NCI-H510A treated with DMSO at 0.1 percent for 48 hours (cell line): ENCODE measurements around the gene SYNPR.

Source experiments
- DNase-seq: peaks from one replicate; lab custom pipeline; 2025; lab: John Stamatoyannopoulos, UW

The SYNPR gene

GRCh38 chr3:63631670-63632069 lies 353.6 kb downstream of the SYNPR start:
- DNase-seq = no peak

- no peak for DNase-seq
Measured at GRCh38 chr3:63635186-63635585, 357.1 kb downstream of the SYNPR start.

- no peak for DNase-seq
Measured at GRCh38 chr3:63639806-63640205, 361.7 kb downstream of the SYNPR start.

- DNase-seq = no peak
Measured at GRCh38 chr3:63642488-63642887, 364.4 kb downstream of the SYNPR start.

GRCh38 chr3:63644212-63644797 lies 366.2 kb downstream of the SYNPR start:
- no peak for DNase-seq

GRCh38 chr3:63644928-63645781 lies 367.0 kb downstream of the SYNPR start:
- DNase-seq = peak; percentile 11

GRCh38 chr3:63652066-63652725 lies 374.1 kb downstream of the SYNPR start, which contains the start of gene SNTN:
TSS of gene SNTN (plus strand) at chr3:63652675. CDS start at chr3:63652688, 13 bp downstream.
- no peak for DNase-seq

- no peak for DNase-seq
Measured at GRCh38 chr3:63654211-63654610, 376.1 kb downstream of the SYNPR start.

DNA sequence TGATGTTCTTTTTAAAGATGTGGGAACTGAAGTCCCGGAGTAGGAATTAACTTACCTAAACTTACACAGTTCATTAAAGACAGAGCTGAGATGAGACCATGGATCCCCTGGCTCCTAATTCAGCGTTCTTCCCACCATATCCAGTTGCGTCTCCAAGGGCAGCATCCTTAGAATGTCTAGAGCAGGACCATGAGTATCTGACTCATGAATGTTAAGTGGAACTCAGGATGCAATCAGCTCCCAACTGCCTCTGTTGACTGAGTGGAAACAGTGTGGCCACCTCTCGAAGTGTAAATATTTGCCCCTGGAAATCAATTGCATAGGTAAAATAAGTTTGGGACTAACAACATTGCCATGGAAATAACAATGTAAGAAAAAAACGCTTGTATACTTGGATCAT lies 376.8 kb downstream of the SYNPR start:
- no peak for DNase-seq

DNA sequence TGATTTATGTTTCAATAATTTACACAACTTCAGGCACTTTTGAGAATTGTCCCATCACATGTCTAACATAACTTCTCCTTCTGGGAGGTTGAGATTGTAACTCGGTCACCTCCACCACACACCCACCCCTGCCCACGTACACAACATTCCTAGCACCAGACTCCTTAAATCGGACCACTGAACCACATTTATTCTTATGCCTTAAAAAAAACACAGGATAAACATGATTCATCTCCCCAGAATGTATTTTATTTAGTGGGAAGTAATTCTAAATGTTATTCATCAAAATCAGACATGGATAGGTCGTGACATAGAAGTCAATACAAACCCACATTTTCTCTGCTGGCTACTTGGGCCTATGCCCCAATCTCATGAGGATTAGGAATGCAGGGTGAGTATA lies 377.4 kb downstream of the SYNPR start:
- no peak for DNase-seq

- DNase-seq = no peak
Measured at GRCh38 chr3:63656786-63657185, 378.7 kb downstream of the SYNPR start.

DNA sequence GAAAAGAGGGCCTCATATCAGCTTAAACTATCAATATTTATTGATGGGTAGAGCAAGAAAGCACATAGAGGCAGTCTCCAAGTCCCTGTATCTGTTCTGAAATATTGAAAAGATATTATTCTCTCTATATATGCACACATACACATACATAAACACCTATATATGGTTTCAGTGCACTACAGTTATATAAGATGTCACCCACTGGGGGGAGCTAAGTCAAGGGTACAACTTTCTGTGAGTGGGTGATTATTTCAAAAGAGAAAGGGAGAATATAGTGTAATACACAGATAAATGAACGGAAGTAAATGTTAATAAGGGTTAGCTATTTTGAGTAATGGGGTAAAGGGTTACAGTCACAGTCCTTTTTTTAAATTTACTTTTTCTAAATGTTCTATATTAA lies 383.1 kb downstream of the SYNPR start:
- no peak for DNase-seq

DNA sequence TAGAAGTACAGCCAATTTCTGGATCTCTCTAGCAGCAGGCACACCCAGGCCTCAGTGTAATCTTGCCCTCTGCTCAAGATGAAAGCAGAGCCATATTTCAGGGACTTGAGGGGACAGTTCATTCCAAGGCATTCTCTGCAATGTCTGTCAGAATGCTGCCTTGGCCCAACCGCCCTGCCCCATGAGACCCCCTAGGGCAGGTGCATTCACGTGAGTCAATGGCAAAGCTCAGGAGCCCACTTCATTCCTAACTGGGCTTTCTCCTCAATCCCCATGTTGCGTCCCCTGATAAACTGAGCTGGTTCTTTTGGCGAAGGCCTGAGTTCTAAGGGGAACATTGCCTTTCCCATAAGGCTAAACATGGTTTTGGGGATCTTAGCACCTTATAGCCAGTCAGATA lies 383.9 kb downstream of the SYNPR start:
- DNase-seq = no peak

GRCh38 chr3:63662500-63662899 lies 384.4 kb downstream of the SYNPR start:
- DNase-seq = no peak
